PC-9 (cell line): ENCODE measurements around the gene MRPS27. TPM values are rescaled to one million over a fixed set of nuclear protein-coding genes. Genes with fewer than 3 reads are reported as not detected.

ENCODE experiments used
- BruUV-seq: library from RNA; stranded (reverse); fragments of 400-500 nt; replicated peaks from 2 replicates; lab custom pipeline; 2021; lab: Mats Ljungman, UMichigan
- CTCF ChIA-PET: fragments of 300-600 bp; sonication (Branson Sonifier 250); formaldehyde crosslinking; loops from one replicate; lab custom pipeline; 2022; ENCODE audit warnings: antibody characterized with exemption; lab: Charles Lee
- POLR2A ChIA-PET: fragments of 300-600 bp; sonication (Branson Sonifier 250); formaldehyde crosslinking; loops from one replicate; lab custom pipeline; 2022; ENCODE audit warnings: antibody characterized with exemption; ENCODE audit not compliant: unreplicated experiment; lab: Charles Lee
- DNase-seq, 2 experiments: peaks; one replicate each; pipeline versions ENCODE4 v3.0.0 to v3.0.0-alpha.2; 2015 to 2022; ENCODE audit warnings: mixed read lengths in 1 of 2
- H2AFZ ChIP-seq: fragments of 200-600 bp; sonication (generic); 2 replicates; pipeline ENCODE4 v1.8.1; 2017; ENCODE audit warnings: antibody characterized with exemption
- H3F3A ChIP-seq: fragments of 200-600 bp; sonication (generic); 2 replicates; pipeline ENCODE4 v1.8.1; 2017; ENCODE audit warnings: antibody characterized with exemption, mild to moderate bottlenecking, low read depth; ENCODE audit not compliant: insufficient read depth
- H3K27ac ChIP-seq: fragments of 200-600 bp; sonication (generic); 2 replicates; pipeline ENCODE4 v1.6.1; 2016; ENCODE audit warnings: mixed run types
- H3K27me3 ChIP-seq: fragments of 200-600 bp; sonication (generic); 2 replicates; pipeline ENCODE4 v1.6.1; 2016; ENCODE audit warnings: low read depth, mixed run types; ENCODE audit not compliant: insufficient read depth
- H3K36me3 ChIP-seq: fragments of 200-600 bp; sonication (generic); 2 replicates; pipeline ENCODE4 v1.6.1; 2016; ENCODE audit warnings: low read depth, mixed run types
- H3K4me1 ChIP-seq: fragments of 200-600 bp; sonication (generic); replicated peaks from 2 replicates; pipeline ENCODE4 v1.6.1; 2016; ENCODE audit warnings: mixed run types; ENCODE audit not compliant: insufficient read depth
- H3K4me2 ChIP-seq: fragments of 200-600 bp; sonication (generic); 2 replicates; pipeline ENCODE4 v1.6.1; 2017; ENCODE audit warnings: mixed run types
- H3K4me3 ChIP-seq: fragments of 200-600 bp; sonication (generic); 2 replicates; pipeline ENCODE4 v1.6.1; 2016; ENCODE audit warnings: mixed run types
- H3K79me2 ChIP-seq: fragments of 200-600 bp; sonication (generic); 2 replicates; pipeline ENCODE4 v1.6.1; 2017; ENCODE audit warnings: low read depth, mixed run types
- H3K9me2 ChIP-seq: fragments of 200-600 bp; sonication (generic); 2 replicates; pipeline ENCODE4 v1.8.1; 2017; ENCODE audit warnings: mild to moderate bottlenecking; ENCODE audit not compliant: insufficient read depth
- H3K9me3 ChIP-seq: fragments of 200-600 bp; sonication (generic); 2 replicates; pipeline ENCODE4 v1.8.1; 2016; ENCODE audit warnings: low read depth; ENCODE audit not compliant: insufficient read depth
- H4K20me1 ChIP-seq: fragments of 200-600 bp; sonication (generic); 2 replicates; pipeline ENCODE4 v1.8.1; 2017; ENCODE audit not compliant: insufficient read depth
- CTCF ChIP-seq: fragments of 200-600 bp; sonication (generic); conservative IDR thresholded peaks from 2 replicates; pipeline ENCODE4 v1.6.1; 2017; ENCODE audit warnings: mixed run types, antibody characterized with exemption, mild to moderate bottlenecking, moderate library complexity
- EZH2 ChIP-seq: fragments of 200-600 bp; sonication (generic); IDR thresholded peaks from 2 replicates; pipeline ENCODE4 v1.8.0; 2017; ENCODE audit warnings: antibody characterized with exemption, low read depth
- intact Hi-C: fragments of 100-400 bp; cut with micrococcal nuclease; formaldehyde crosslinking; loops from one replicate; pipeline ENCODE4 v1.10.0; 2022; ENCODE audit not compliant: unreplicated experiment
- total RNA-seq: library from RNA; stranded (reverse); gene quantifications from 2 replicates; pipeline ENCODE4 v1.2.3, GENCODE V29; 2021

Gene MRPS27
- total RNA-seq, 1 experiment from 2014 or later, result 71.0 TPM

DNA sequence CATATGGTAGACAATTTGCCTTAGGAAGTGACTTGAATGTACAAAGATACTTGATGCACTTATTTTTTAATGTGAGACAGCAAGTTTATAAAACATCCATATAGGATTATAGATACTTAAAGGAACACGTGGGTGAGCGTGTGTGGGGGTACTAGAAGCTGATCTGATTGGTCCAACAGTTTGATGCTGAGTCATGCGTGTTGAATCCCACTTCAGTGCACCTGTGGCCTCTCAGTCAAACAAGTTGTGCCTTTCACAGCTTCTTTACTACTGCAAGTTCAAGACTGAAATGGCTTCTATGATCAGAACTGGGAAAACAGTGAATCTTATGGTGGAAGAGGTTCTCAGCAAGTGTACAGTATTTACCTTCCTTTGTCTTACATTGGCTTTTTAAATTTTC is 113.9 kb downstream of the MRPS27 start:
- Histone ChIP-seq H4K20me1 (no peaks in the 10 kb centered on the region), H3K36me3 (peaks cover 23% of the 10 kb centered on the region), H3K27ac (no peak overlapping the region), H3K4me3 (no peak overlapping the region), H3K27me3 (no peaks in the 10 kb centered on the region), H3K4me1 (peaks cover 20% of the 10 kb centered on the region), H3K9me2 (no peaks in the 10 kb centered on the region), H3K4me2 (no peak overlapping the region), H2AFZ (no peak overlapping the region), H3K79me2 (no peaks in the 10 kb centered on the region), H3K9me3 (no peaks in the 10 kb centered on the region), H3F3A (peaks cover 18% of the 10 kb centered on the region; the same call in 1 of the 2 replicates)
- intact Hi-C loops, result no loop called here
- POLR2A ChIA-PET, result no interaction called here
- CTCF ChIA-PET, result no interaction called here
- no peak for TF ChIP-seq CTCF
- TF ChIP-seq EZH2, result no peak
- BruUV-seq, result no TSS peak
- no peak for DNase-seq

- Histone ChIP-seq H3K9me2 (no peaks in the 10 kb centered on the region), H3K36me3 (peaks cover 23% of the 10 kb centered on the region), H3K4me1 (peaks cover 13% of the 10 kb centered on the region), H3K27ac (no peak overlapping the region), H3F3A (peaks cover 12% of the 10 kb centered on the region; the same call in 1 of the 2 replicates), H4K20me1 (no peaks in the 10 kb centered on the region), H3K4me3 (no peak overlapping the region), H3K27me3 (no peaks in the 10 kb centered on the region), H3K4me2 (no peak overlapping the region), H2AFZ (no peak overlapping the region), H3K9me3 (no peaks in the 10 kb centered on the region), H3K79me2 (no peaks in the 10 kb centered on the region)
- intact Hi-C loops, result no loop called here
- TSS peak; percentile 37 for BruUV-seq
- DNase-seq, result no peak
- no peak for TF ChIP-seq CTCF
- POLR2A ChIA-PET, result no interaction called here
- CTCF ChIA-PET, result no interaction called here
Measured at GRCh38 chr5:72205431-72206009, 114.5 kb downstream of the MRPS27 start.

DNA sequence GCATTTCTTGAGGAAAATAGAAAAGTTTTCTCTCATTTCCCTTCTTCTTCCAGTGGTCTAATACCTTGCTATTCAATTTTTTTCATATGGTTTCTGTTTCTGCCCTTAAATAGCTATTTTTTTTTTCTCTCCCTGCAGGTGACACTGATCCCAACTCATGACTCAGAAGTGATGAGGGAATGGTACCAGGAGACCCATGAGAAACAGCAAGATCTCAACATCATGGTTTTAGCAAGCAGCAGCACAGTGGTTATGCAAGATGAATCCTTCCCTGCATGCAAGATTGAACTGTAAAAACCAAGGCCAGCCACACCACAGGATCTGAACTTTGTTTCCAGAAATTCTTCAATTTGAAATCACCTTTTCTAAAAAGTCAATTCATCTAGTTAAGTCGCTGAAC is 115.1 kb downstream of the MRPS27 start:
- TF ChIP-seq EZH2 (no peak), CTCF (no peak)
- intact Hi-C loops, result no loop called here
- CTCF ChIA-PET, result no interaction called here
- no peaks in the 10 kb centered on the region for H3K27me3 ChIP-seq
- peaks cover 23% of the 10 kb centered on the region for H3K36me3 ChIP-seq
- H3K4me3 ChIP-seq, result no peak overlapping the region
- no peaks in the 10 kb centered on the region for H3K79me2 ChIP-seq
- H3K4me2 ChIP-seq, result no peak overlapping the region
- DNase-seq, result no peak
- POLR2A ChIA-PET, result no interaction called here
- H3K9me3 ChIP-seq, result no peaks in the 10 kb centered on the region
- H3K4me1 ChIP-seq, result peaks cover 8% of the 10 kb centered on the region
- peaks cover 6% of the 10 kb centered on the region; the same call in 1 of the 2 replicates for H3F3A ChIP-seq
- BruUV-seq, result no TSS peak
- no peaks in the 10 kb centered on the region for H4K20me1 ChIP-seq
- no peak overlapping the region for H2AFZ ChIP-seq
- H3K9me2 ChIP-seq, result no peaks in the 10 kb centered on the region
- no peak overlapping the region for H3K27ac ChIP-seq
